Coronary artery (tissue), 2 donors: ENCODE measurements around the gene CRK.

Source experiments
- DNase-seq: peaks from one replicate; pipeline ENCODE4 v3.0.0-alpha.2; 2017; ENCODE audit warnings: low spot score
- H3K27ac ChIP-seq, 2 donors: fragments of 200-600 bp; sonication (generic); one replicate each; pipeline ENCODE4 v1.5.1; 2016 to 2019
- H3K4me3 ChIP-seq: fragments of 200-600 bp; sonication (generic); 2 replicates; pipeline ENCODE4 v1.5.1; 2016; ENCODE audit warnings: mild to moderate bottlenecking, moderate library complexity
- CTCF ChIP-seq: fragments of 200-600 bp; sonication (generic); IDR thresholded peaks from one replicate; pipeline ENCODE4 v1.5.1; 2019; ENCODE audit warnings: antibody characterized with exemption

Gene CRK

GRCh38 chr17:1491443-1492248 lies 35.6 kb upstream of the CRK start:
- DNase-seq, result no peak
- peak overlapping the region; percentile 92 to 100 for H3K27ac ChIP-seq

DNA sequence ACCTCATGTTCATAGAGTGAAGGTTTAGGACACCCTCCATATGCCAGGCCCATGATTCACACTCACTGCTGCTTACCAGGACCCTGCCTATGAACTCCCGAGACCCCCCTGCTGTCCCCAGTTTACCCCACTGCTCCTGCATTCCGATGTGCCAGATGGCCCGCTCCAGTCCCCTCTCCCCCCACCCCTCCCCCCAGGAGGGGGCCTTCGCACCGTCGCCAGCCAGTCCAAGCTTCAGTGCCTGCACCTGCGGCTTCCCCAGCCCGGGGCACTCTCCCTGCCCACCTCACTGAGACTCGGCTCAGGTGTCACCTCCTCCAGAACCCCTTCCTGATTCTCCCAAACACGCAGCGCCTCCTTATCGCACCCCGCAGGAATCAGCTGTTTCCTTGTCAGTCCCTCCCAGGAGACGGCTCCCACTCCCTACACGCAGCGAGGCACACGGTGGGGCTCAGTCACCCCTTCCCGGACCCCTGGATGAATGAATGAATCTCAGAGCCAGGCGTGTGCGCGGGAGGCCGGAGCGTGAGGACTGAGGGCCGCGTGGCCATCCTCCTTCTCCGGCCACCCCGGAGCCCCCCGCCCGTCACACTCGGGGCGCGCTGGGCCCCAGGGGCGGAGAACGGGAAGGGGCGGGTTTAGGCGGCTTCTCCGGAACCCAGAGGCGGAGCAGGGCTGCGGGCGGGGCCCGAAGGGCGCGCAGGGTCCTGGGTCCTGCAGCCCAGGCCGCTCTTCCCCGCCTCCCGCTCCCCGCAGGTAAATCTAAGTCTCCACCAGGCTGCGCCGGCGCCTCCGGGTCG lies 34.8 kb upstream of the CRK start:
- DNase-seq, result no peak
- TF ChIP-seq CTCF, result no peak
- peak overlapping the region; percentile 96 for H3K4me3 ChIP-seq

More at GRCh38 chr17:1491443-1492248, 35.6 kb upstream of the CRK start:
- TF ChIP-seq CTCF, result no peak
- H3K4me3 ChIP-seq, result peak overlapping the region; percentile 96

GRCh38 chr17:1488826-1489270 lies 32.8 kb upstream of the CRK start:
- H3K27ac ChIP-seq, result peak overlapping the region; percentile 97 to 100
- DNase-seq, result no peak
- H3K4me3 ChIP-seq, result peak overlapping the region; percentile 97
- no peak for TF ChIP-seq CTCF

More for the DNA sequence above, 34.8 kb upstream of the CRK start:
- peak overlapping the region; percentile 92 to 100 for H3K27ac ChIP-seq

GRCh38 chr17:1487939-1488825 lies 32.1 kb upstream of the CRK start:
- no peak for TF ChIP-seq CTCF
- H3K4me3 ChIP-seq, result peak overlapping the region; percentile 97
- DNase-seq, result peak; percentile 92
- H3K27ac ChIP-seq, result peak overlapping the region; percentile 97 to 100

DNA sequence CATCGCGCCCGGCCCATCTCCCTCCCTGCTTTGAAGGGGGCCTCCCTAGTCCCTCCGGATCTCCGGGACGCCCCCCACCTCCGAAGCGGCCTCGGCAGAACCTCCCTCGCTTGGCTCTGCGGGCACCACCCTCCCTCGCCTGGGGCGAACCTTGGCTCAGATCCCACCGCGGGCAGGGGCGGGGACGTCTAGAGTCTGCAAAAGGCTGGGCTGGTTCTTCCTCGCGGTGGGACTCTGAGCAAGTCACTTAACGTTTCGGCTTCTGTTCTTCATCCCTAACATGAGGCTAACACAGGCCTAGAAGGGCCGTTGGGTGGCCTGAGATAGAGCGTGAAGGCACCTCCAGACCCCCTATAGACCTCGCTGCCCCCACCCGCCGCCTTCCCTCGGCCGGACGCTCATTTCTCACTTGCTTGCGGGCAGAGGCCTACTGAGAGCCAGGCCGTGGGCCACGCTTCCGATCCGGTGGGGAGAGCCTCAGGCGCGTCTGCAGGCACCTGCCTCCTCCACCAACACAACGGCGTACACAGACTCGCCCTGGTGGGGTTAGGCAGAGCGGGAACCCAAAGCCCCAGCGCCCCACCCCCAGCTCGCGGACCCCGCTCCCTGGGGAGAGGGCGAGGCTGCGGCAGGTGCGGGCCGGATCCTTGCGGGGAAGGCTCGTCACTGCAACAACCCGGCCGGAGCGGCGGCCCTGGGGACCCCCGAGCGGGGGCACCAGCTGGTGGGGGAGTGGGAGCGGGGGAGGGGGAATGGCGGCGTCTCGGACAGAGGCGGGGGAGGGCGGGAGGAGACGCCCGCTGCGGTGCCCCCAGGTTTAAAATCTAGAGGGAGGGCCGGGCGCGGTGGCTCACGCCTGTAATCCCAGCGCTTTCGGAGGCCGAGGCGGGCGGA lies 31.0 kb upstream of the CRK start:
- peak; percentile 96 for DNase-seq
- peak overlapping the region; percentile 97 for H3K4me3 ChIP-seq
- H3K27ac ChIP-seq, result peak overlapping the region; percentile 97 to 100
- no peak for TF ChIP-seq CTCF
